Ishikawa (cell line): ENCODE results near the gene SMKR1.

Source experiments
- EP300 ChIP-seq: IDR thresholded peaks from 2 replicates; pipeline ENCODE4 v1.6.1; 2012; ENCODE audit warnings: borderline replicate concordance
- RAD21 ChIP-seq: IDR thresholded peaks from 2 replicates; pipeline ENCODE4 v1.6.1; 2012; ENCODE audit warnings: low read depth
- ZBTB7A ChIP-seq: IDR thresholded peaks from 2 replicates; pipeline ENCODE4 v1.6.1; 2012; ENCODE audit warnings: low read depth

DNA sequence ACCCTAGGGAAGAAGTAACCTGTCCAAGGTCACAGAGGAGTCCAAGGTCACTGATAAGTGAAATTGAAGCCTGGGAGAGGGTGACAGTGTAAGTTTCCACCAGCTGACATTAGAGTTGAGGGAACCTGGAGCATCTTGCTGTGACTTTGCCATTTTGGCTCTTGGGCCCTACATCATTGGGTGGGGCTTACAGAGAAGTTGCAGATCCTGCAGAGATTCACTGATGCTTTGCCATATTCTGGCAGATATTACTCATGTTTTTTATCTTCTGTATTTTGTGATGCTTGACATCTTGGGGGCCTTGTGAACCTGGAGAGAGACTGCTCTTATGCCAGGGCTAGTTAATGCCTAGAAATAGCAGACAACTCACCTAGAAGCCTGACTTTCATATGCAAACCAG lies 36.5 kb downstream of the SMKR1 start:
- no peak for TF ChIP-seq EP300
- no peak for TF ChIP-seq RAD21
- no peak for TF ChIP-seq ZBTB7A
